HL-60/S4 treated with phorbol 12-myristate 13-acetate at 8.2 ng/mL for 4 days and 3 days (cell line): ENCODE results near the gene RBM47.
"Not testable (repeated sequence)": the region's sequence is repeated elsewhere in the genome, so short reads cannot be mapped to it uniquely, and the experiment has no call there.

ENCODE experiments used
- in situ Hi-C: fragments of 300-500 bp; cut with MboI; formaldehyde crosslinking; loops from 2 replicates; pipeline ENCODE4 v1.15.0; 2022; ENCODE audit warnings: low sequenced_read_pairs

RBM47 gene

GRCh38 chr4:40418430-40419230 lies 211.0 kb downstream of the RBM47 start:
- in situ Hi-C loops = no loop called here

- in situ Hi-C loops = no loop called here
These were observed 211.7 kb downstream of the RBM47 start for GRCh38 chr4:40417941-40418340.

GRCh38 chr4:40414673-40415072 lies 215.0 kb downstream of the RBM47 start:
- in situ Hi-C loops = no loop called here

GRCh38 chr4:40412866-40413795 lies 216.5 kb downstream of the RBM47 start:
- in situ Hi-C loops = no loop called here

- in situ Hi-C loops = no loop called here
These were observed 217.3 kb downstream of the RBM47 start for GRCh38 chr4:40412388-40412787.

GRCh38 chr4:40409835-40410234 lies 219.8 kb downstream of the RBM47 start:
- in situ Hi-C loops = no loop called here

GRCh38 chr4:40407468-40407867 lies 222.2 kb downstream of the RBM47 start:
- in situ Hi-C loops = not testable (repeated sequence)

GRCh38 chr4:40406340-40406739 lies 223.3 kb downstream of the RBM47 start:
- in situ Hi-C loops = no loop called here

GRCh38 chr4:40405193-40405592 lies 224.5 kb downstream of the RBM47 start:
- in situ Hi-C loops = no loop called here

- in situ Hi-C loops = no loop called here
These were observed 226.6 kb downstream of the RBM47 start for GRCh38 chr4:40403081-40403480.

- in situ Hi-C loops = no loop called here
These were observed 227.1 kb downstream of the RBM47 start for GRCh38 chr4:40402556-40402955.

GRCh38 chr4:40401631-40402030 lies 228.0 kb downstream of the RBM47 start:
- in situ Hi-C loops = no loop called here

GRCh38 chr4:40401096-40401495 lies 228.6 kb downstream of the RBM47 start:
- in situ Hi-C loops = no loop called here

- in situ Hi-C loops = no loop called here
These were observed 230.1 kb downstream of the RBM47 start for GRCh38 chr4:40399578-40399977.

- in situ Hi-C loops = no loop called here
These were observed 233.5 kb downstream of the RBM47 start for GRCh38 chr4:40395908-40396793.

- in situ Hi-C loops = no loop called here
These were observed 234.3 kb downstream of the RBM47 start for GRCh38 chr4:40395166-40395900.

- in situ Hi-C loops = no loop called here
These were observed 235.4 kb downstream of the RBM47 start for GRCh38 chr4:40394236-40394635.

GRCh38 chr4:40392241-40392640 lies 237.4 kb downstream of the RBM47 start:
- in situ Hi-C loops = not testable (repeated sequence)

GRCh38 chr4:40389986-40390385 lies 239.7 kb downstream of the RBM47 start:
- in situ Hi-C loops = no loop called here

- in situ Hi-C loops = no loop called here
These were observed 241.4 kb downstream of the RBM47 start for GRCh38 chr4:40388239-40388638.
